Mesenchymal stem cell (in vitro differentiated cells and primary cell): ENCODE results near the gene PCDHB3.
"Not testable (repeated sequence)": the region's sequence is repeated elsewhere in the genome, so short reads cannot be mapped to it uniquely, and the experiment has no call there.

Experiments
- DNase-seq: peaks from one replicate; pipeline ENCODE4 v3.0.0-alpha.2; 2013
- H2AFZ ChIP-seq: one replicate; pipeline ENCODE4 v1.6.1; 2013; ENCODE audit warnings: low read depth, mild to moderate bottlenecking, control low read depth, inconsistent platforms, low read length, moderate library complexity
- H2AK5ac ChIP-seq: 2 replicates; pipeline ENCODE4 v1.6.1; 2013; ENCODE audit warnings: low read length, moderate library complexity, mild to moderate bottlenecking, inconsistent platforms; ENCODE audit not compliant: severe bottlenecking
- H2BK120ac ChIP-seq: one replicate; pipeline ENCODE4 v1.6.1; 2013; ENCODE audit warnings: low read depth, mild to moderate bottlenecking, inconsistent platforms, low read length, moderate library complexity
- H2BK12ac ChIP-seq, 2 experiments: one replicate each; pipeline ENCODE4 v1.6.1; 2013; ENCODE audit warnings: inconsistent platforms in 2 of 2, low read length in 2 of 2, mild to moderate bottlenecking in 2 of 2, moderate library complexity in 2 of 2, control low read depth in 1 of 2
- H2BK15ac ChIP-seq: one replicate; pipeline ENCODE4 v1.6.1; 2013; ENCODE audit warnings: mild to moderate bottlenecking, low read depth, inconsistent platforms; ENCODE audit not compliant: poor library complexity, severe bottlenecking
- H2BK5ac ChIP-seq: 2 replicates; pipeline ENCODE4 v1.6.1; 2013; ENCODE audit warnings: low read depth, mild to moderate bottlenecking, low read length, control low read depth, inconsistent platforms; ENCODE audit not compliant: poor library complexity, severe bottlenecking
- H3K14ac ChIP-seq, 2 experiments: one replicate each; pipeline ENCODE4 v1.6.1; 2013; ENCODE audit warnings: inconsistent platforms in 2 of 2, low read length in 2 of 2, control low read depth in 1 of 2, mild to moderate bottlenecking in 1 of 2, moderate library complexity in 1 of 2
- H3K18ac ChIP-seq, 2 experiments: one replicate each; pipeline ENCODE4 v1.6.1; 2013; ENCODE audit warnings: inconsistent platforms in 2 of 2, low read length in 2 of 2, control low read depth in 1 of 2, low read depth in 1 of 2, mild to moderate bottlenecking in 1 of 2
- H3K23ac ChIP-seq, 2 experiments: one replicate each; pipeline ENCODE4 v1.6.1; 2013; ENCODE audit warnings: inconsistent platforms in 2 of 2, low read length in 2 of 2, mild to moderate bottlenecking in 2 of 2, moderate library complexity in 2 of 2, control low read depth in 1 of 2
- H3K27ac ChIP-seq: 2 replicates; pipeline ENCODE4 v1.5.1; 2013; ENCODE audit warnings: mild to moderate bottlenecking, moderate library complexity, low read length, control low read depth, inconsistent platforms; ENCODE audit not compliant: poor library complexity, severe bottlenecking
- H3K27me3 ChIP-seq, 2 experiments: 2 replicates each; pipeline versions ENCODE4 v1.6.1 to v1.7.0; 2013; ENCODE audit warnings: low read length in 2 of 2, mild to moderate bottlenecking in 2 of 2, moderate library complexity in 2 of 2, control low read depth in 1 of 2, inconsistent platforms in 1 of 2; ENCODE audit not compliant: control insufficient read depth in 1 of 2, insufficient read depth in 1 of 2
- H3K36me3 ChIP-seq, 2 experiments: 2 replicates each; pipeline versions ENCODE4 v1.6.1 to v1.7.0; 2013; ENCODE audit warnings: low read length in 2 of 2, control low read depth in 1 of 2, inconsistent platforms in 1 of 2, low read depth in 1 of 2, mild to moderate bottlenecking in 1 of 2; ENCODE audit not compliant: insufficient read depth in 2 of 2, control insufficient read depth in 1 of 2
- H3K4ac ChIP-seq, 2 experiments: one replicate each; pipeline ENCODE4 v1.6.1; 2013; ENCODE audit warnings: inconsistent platforms in 2 of 2, low read length in 2 of 2, mild to moderate bottlenecking in 2 of 2, moderate library complexity in 2 of 2, control low read depth in 1 of 2, low read depth in 1 of 2
- H3K4me1 ChIP-seq: 2 replicates; pipeline ENCODE4 v1.6.1; 2013; ENCODE audit warnings: low read depth, low read length, control low read depth; ENCODE audit not compliant: control insufficient read depth, insufficient read depth
- H3K4me2 ChIP-seq: 2 replicates; pipeline ENCODE4 v1.6.1; 2013; ENCODE audit warnings: low read length, mild to moderate bottlenecking, inconsistent platforms; ENCODE audit not compliant: poor library complexity, severe bottlenecking
- H3K4me3 ChIP-seq, 2 experiments: 2 replicates each; pipeline versions ENCODE4 v1.5.1 to v1.7.0; 2013; ENCODE audit warnings: low read length in 2 of 2, mild to moderate bottlenecking in 2 of 2, control low read depth in 1 of 2, low read depth in 1 of 2; ENCODE audit not compliant: insufficient read depth in 1 of 2
- H3K79me1 ChIP-seq: replicated peaks from 2 replicates; pipeline ENCODE4 v1.6.1; 2013; ENCODE audit warnings: mild to moderate bottlenecking, control low read depth, low read length, inconsistent platforms; ENCODE audit not compliant: poor library complexity, severe bottlenecking
- H3K9ac ChIP-seq: 2 replicates; pipeline ENCODE4 v1.7.0; 2013; ENCODE audit warnings: mild to moderate bottlenecking, low read length, moderate library complexity
- H3K9me3 ChIP-seq: 2 replicates; pipeline ENCODE4 v1.7.0; 2013; ENCODE audit warnings: mild to moderate bottlenecking, low read length; ENCODE audit not compliant: control insufficient read depth
- H4K8ac ChIP-seq: one replicate; pipeline ENCODE4 v1.6.1; 2013; ENCODE audit warnings: inconsistent platforms, mild to moderate bottlenecking, low read length, moderate library complexity
- H4K91ac ChIP-seq: one replicate; pipeline ENCODE4 v1.6.1; 2013; ENCODE audit warnings: mild to moderate bottlenecking, low read length, inconsistent platforms
- WGBS: methylation state at CpG from one replicate; pipeline ENCODE4 v1.1.7; 2013; ENCODE audit warnings: mixed read lengths; 5-methylcytosine and 5-hydroxymethylcytosine counted together

The PCDHB3 gene

GRCh38 chr5:141096181-141096580, 4.1 kb upstream of the PCDHB3 start:
- H3K27ac ChIP-seq, H3K4me2 ChIP-seq, H2AK5ac ChIP-seq, DNase-seq, H3K4me1 ChIP-seq, H2BK5ac ChIP-seq, H3K23ac ChIP-seq, H4K91ac ChIP-seq, H3K27me3 ChIP-seq, H2BK120ac ChIP-seq, H2AFZ ChIP-seq, H3K4ac ChIP-seq, H2BK12ac ChIP-seq, H3K14ac ChIP-seq, H4K8ac ChIP-seq, H2BK15ac ChIP-seq, H3K4me3 ChIP-seq, H3K18ac ChIP-seq, H3K9ac ChIP-seq: not testable (repeated sequence)
- H3K36me3 ChIP-seq: peaks cover 0 to 23% of the 10 kb centered on the region in 2 experiments
- H3K9me3 ChIP-seq: peaks cover 40% of the 10 kb centered on the region
- H3K79me1 ChIP-seq: peaks cover 11% of the 10 kb centered on the region
- no CpG with 5 or more reads among the region's 46 CpGs for WGBS

- H3K4ac ChIP-seq, H2BK120ac ChIP-seq, H3K14ac ChIP-seq, H2AFZ ChIP-seq, H3K4me2 ChIP-seq, H3K23ac ChIP-seq, H3K4me3 ChIP-seq, H3K4me1 ChIP-seq, H3K27ac ChIP-seq, H3K18ac ChIP-seq, H4K91ac ChIP-seq, H3K27me3 ChIP-seq, H2BK12ac ChIP-seq, H2BK5ac ChIP-seq, H2BK15ac ChIP-seq, H4K8ac ChIP-seq, DNase-seq, H2AK5ac ChIP-seq, H3K9ac ChIP-seq: not testable (repeated sequence)
- Histone ChIP-seq H3K36me3 (peaks cover 0 to 26% of the 10 kb centered on the region in 2 experiments), H3K79me1 (peaks cover 13% of the 10 kb centered on the region), H3K9me3 (peaks cover 44% of the 10 kb centered on the region)
- WGBS: 98% methylated on average over 20 of the region's 38 CpGs
These were observed 3.7 kb upstream of the PCDHB3 start for GRCh38 chr5:141096586-141096985.

- no peaks in the 10 kb centered on the region for H3K4me1 ChIP-seq
- no peak overlapping the region for H3K14ac ChIP-seq
- peaks cover 16% of the 10 kb centered on the region for H3K79me1 ChIP-seq
- no peak overlapping the region for H2AFZ ChIP-seq
- H3K36me3 ChIP-seq: peaks cover 0 to 33% of the 10 kb centered on the region in 2 experiments
- H4K91ac ChIP-seq: no peak overlapping the region
- H4K8ac ChIP-seq: no peak overlapping the region
- H3K4ac ChIP-seq: no peak overlapping the region
- H2BK15ac ChIP-seq: no peak overlapping the region
- H3K27me3 ChIP-seq: no peaks in the 10 kb centered on the region
- WGBS: 82% methylated on average over 20 of the region's 20 CpGs
- H2AK5ac ChIP-seq: no peak overlapping the region
- no peak overlapping the region for H3K4me2 ChIP-seq
- no peak for DNase-seq
- H3K4me3 ChIP-seq: peak overlapping the region in 1 of 2 experiments; percentile 50
- H3K18ac ChIP-seq: no peak overlapping the region
- no peak overlapping the region for H3K23ac ChIP-seq
- no peak overlapping the region for H2BK12ac ChIP-seq
- H3K9ac ChIP-seq: peak overlapping the region; percentile 66
- H2BK5ac ChIP-seq: no peak overlapping the region
- peaks cover 26% of the 10 kb centered on the region for H3K9me3 ChIP-seq
- no peak overlapping the region for H2BK120ac ChIP-seq
- H3K27ac ChIP-seq: no peak overlapping the region
These were observed 786 bp downstream of the PCDHB3 start for GRCh38 chr5:141101059-141101458.

GRCh38 chr5:141102070-141102469, 1.8 kb downstream of the PCDHB3 start:
- WGBS: 99% methylated on average over 17 of the region's 39 CpGs
- not testable (repeated sequence) for H3K4me1 ChIP-seq, H2AK5ac ChIP-seq, H3K27me3 ChIP-seq, H3K27ac ChIP-seq, H2BK120ac ChIP-seq, H2AFZ ChIP-seq, DNase-seq, H3K18ac ChIP-seq, H2BK15ac ChIP-seq, H4K91ac ChIP-seq, H2BK5ac ChIP-seq, H4K8ac ChIP-seq, H3K23ac ChIP-seq, H3K14ac ChIP-seq, H3K4ac ChIP-seq, H3K4me2 ChIP-seq, H2BK12ac ChIP-seq, H3K9ac ChIP-seq, H3K4me3 ChIP-seq
- Histone ChIP-seq H3K9me3 (peaks cover 26% of the 10 kb centered on the region), H3K36me3 (peaks cover 0 to 26% of the 10 kb centered on the region in 2 experiments), H3K79me1 (peaks cover 16% of the 10 kb centered on the region)
